ENCODE data around the gene MECP2.
A peak's percentile ranks its signal among the peaks of the same experiment; 100 is the strongest.
"Not testable (repeated sequence)": the region's sequence is repeated elsewhere in the genome, so short reads cannot be mapped to it uniquely, and the experiment has no call there.

The MECP2 gene

DNA sequence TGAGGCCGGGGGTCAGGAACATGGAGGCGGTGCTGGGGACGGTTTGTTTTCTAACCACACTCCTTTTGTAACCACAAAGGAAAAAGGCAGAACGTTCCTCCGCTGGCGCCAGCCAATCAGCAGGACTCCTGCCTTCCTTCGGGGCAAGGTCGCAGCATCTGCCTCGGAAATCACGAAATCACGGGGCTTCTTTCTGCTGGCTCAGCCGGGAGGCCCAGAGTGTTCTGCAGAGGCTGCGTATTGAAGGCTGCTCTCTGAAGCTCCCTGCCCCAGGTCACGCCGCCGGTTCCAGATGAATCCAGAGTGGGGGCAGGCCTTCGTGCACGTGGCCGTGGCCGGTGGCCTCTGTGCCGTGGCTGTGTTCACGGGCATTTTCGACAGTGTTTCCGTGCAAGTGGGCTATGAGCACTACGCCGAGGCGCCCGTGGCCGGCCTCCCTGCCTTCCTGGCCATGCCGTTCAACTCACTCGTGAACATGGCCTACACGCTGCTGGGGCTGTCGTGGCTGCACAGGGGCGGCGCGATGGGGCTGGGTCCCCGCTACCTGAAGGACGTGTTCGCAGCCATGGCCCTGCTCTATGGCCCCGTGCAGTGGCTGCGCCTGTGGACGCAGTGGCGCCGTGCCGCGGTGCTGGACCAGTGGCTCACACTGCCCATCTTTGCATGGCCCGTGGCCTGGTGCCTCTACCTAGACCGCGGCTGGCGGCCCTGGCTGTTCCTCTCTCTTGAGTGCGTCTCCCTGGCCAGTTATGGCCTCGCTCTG, 115.6 kb downstream of the MECP2 start:
- no peak for DNase-seq (ENCODE audit: low read depth in 2 of 2)
- no peak for TF ChIP-seq CTCF (IDR thresholded peaks at IDR 0.05; ENCODE audit: low read depth, low read length)
- H3K4me3 ChIP-seq (replicated peaks in 1 of 2; ENCODE audit: low read depth in 2 of 2, low read length in 2 of 2) = no peak overlapping the region

- TF ChIP-seq CTCF (IDR thresholded peaks at IDR 0.05; ENCODE audit: low read depth, low read length) = no peak
- no peak overlapping the region for H3K4me3 ChIP-seq (replicated peaks in 1 of 2; ENCODE audit: low read depth in 2 of 2, low read length in 2 of 2)
- no peak for DNase-seq (ENCODE audit: low read depth in 2 of 2)
These were observed 116.3 kb downstream of the MECP2 start for GRCh38 chrX:153981231-153981630.

DNA sequence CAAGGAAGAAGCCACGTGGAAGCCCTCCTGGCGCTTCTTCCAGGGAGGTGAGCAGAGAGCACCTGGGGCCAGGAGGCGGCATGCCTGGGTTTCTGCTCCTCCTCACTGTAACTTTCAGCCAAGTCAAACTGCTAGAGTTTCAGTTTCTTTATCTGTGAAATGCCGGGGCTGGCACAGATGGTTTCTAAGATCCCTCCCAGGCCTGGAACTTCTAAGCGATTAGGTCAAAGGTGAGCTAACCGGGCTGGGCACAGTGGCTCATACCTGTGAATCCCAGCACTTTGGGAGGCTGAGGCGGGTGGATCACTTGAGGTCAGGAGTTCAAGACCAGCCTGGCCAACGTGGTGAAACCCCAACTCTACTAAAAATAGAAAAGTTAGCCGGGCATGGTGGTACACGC, 117.1 kb downstream of the MECP2 start:
- H3K4me3 ChIP-seq (replicated peaks in 1 of 2; ENCODE audit: low read depth in 2 of 2, low read length in 2 of 2); DNase-seq (ENCODE audit: low read depth in 2 of 2): not testable (repeated sequence)

DNA sequence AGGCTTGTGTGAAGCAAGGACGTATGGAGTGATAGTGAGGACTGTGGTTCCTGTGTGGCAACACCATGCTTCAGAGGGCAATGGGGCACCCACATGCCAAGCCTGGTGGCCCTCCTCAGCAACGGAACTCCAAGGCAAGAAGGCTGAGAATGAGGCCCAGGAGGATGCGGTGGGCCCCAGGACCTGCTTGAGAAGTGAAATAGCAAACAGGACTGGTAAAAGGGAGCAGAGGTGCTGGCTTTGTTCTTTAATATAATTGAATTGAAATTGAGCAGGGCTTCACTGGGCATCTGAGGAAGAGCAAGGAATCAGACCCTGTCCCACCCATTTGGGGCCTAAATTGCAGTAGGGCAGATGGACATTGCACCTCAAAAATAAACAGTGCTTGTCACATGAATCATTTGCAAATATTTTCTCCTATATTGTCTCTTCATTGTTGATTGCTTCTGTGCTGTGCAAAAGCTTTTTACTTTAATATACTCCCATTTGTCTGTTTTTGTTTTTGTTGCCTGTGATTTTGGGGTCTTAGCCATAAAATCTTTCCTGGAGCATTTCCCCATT, 122.7 kb downstream of the MECP2 start:
- no peak for TF ChIP-seq CTCF (IDR thresholded peaks at IDR 0.05; ENCODE audit: low read depth, low read length)
- DNase-seq (ENCODE audit: low read depth in 2 of 2) = no peak
- no peak overlapping the region for H3K4me3 ChIP-seq (replicated peaks in 1 of 2; ENCODE audit: low read depth in 2 of 2, low read length in 2 of 2)

- no peak for DNase-seq (ENCODE audit: low read depth in 2 of 2)
- no peak for TF ChIP-seq CTCF (IDR thresholded peaks at IDR 0.05; ENCODE audit: low read depth, low read length)
- peak overlapping the region in 1 of 2 donors; percentile 59 for H3K4me3 ChIP-seq (replicated peaks in 1 of 2; ENCODE audit: low read depth in 2 of 2, low read length in 2 of 2)
These were observed 123.4 kb downstream of the MECP2 start for GRCh38 chrX:153974003-153974725.

DNA sequence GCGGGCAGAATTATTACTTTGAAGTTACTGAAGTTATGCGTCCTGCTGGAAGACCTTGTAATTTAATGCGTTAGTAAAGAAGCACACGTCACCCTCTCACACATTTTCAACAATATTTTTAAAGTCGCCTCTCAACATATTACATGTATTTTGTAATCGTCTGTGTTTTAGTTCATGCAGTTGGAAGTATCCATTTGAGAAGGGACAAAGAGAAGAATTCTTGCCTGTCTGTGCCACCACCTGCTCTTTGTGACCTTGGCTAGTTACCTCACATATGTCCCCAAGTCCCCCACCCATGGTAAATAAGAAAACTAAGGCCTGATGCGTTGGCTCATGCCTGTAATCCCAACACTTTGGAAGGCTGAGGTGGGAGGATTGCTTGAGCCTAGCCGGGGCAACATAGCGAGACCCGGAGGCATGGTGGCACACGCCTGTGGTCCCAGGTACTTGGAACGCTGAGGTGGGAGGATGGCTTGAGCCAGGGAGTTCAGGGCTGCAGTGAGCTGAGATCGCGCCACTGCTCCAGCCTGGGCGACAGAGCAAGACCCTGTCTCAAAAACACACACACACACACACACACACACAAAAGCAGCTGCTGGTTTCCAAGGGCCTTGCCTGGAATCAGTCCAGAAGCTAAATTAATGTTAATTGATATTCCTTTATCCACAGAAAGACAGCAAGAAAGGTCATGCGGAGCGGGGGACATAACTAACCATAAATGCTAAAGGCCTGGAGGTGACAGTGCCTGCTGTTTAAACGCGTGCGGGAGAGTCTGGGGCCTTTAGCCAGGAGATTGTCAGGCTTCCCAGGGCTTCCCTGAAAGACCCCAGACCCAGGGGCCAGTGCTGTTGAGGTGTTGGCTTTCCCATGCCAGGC, 124.2 kb downstream of the MECP2 start:
- H3K4me3 ChIP-seq (replicated peaks in 1 of 2; ENCODE audit: low read depth in 2 of 2, low read length in 2 of 2) = peak overlapping the region; percentile 44 to 59
- no peak for TF ChIP-seq CTCF (IDR thresholded peaks at IDR 0.05; ENCODE audit: low read depth, low read length)
- DNase-seq (ENCODE audit: low read depth in 2 of 2) = no peak
